Inflammatory macrophage (primary cell): Measurements from ENCODE around the gene ZNHIT2.

ENCODE experiments used
- DNase-seq, 2 donors: peaks; one replicate each; pipeline ENCODE4 v3.0.0-alpha.2; 2020 to 2022

ZNHIT2 gene

DNA sequence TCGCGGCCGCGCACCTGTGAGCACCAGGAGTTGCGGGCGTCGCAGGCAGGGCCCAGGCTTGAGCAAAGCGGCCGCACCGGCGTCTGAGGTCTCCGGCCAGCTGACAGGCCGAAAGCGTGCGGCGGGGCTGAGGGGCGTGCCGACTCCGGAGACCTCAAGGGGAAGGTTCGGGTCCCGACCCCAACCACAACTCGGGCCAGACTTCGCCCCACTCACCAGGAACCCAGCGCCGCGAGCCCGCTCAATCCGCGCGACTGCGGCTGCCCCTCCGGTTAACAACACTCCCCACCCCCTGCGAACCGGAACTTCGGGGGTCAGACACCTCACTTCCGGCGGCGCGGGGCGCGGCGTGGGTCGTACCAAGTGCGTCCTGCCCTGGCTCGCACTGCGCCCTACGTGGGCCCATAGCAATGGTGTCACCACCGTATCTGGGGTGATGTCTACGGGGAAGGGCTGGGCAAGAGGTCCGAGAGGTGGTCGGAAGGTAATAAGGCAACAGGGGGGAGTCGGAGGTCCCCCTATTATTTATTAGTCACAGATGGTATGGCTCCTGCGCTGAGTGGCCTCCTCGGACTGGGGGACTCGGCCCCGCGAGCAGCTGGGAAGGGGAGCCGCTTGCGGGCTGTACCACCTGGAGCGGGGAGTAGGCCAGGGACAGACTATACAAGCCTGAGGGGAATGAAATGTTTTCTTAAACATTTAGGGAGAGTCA is 16.9 kb upstream of the ZNHIT2 start, which contains the start of gene SYVN1:
SYVN1 (minus strand) TSS at position 280 of the 712 bp plus-strand sequence. CDS start 918 bp downstream, outside the sequence.
- DNase-seq = peak; percentile 89 to 95

DNA sequence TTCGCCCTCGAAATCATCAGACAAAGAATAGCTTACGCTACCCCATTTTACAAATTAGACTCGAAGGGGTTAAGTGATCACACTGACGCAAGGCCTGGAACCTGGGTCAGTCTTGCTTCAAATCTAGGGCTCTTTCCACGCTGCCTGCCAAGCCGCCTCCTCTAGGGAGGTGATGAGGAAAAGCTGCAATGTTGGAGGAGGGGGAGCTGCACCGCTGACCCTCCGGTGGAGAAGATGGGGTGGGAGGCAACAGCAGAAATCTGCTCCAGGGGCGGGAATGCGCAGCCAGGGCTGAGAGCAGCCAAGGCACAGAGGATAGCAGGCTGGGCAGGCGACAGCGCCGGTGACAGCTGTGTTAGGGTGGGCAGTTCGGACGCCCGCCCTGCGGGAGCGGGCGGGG is 16.2 kb upstream of the ZNHIT2 start:
- no peak for DNase-seq

DNA sequence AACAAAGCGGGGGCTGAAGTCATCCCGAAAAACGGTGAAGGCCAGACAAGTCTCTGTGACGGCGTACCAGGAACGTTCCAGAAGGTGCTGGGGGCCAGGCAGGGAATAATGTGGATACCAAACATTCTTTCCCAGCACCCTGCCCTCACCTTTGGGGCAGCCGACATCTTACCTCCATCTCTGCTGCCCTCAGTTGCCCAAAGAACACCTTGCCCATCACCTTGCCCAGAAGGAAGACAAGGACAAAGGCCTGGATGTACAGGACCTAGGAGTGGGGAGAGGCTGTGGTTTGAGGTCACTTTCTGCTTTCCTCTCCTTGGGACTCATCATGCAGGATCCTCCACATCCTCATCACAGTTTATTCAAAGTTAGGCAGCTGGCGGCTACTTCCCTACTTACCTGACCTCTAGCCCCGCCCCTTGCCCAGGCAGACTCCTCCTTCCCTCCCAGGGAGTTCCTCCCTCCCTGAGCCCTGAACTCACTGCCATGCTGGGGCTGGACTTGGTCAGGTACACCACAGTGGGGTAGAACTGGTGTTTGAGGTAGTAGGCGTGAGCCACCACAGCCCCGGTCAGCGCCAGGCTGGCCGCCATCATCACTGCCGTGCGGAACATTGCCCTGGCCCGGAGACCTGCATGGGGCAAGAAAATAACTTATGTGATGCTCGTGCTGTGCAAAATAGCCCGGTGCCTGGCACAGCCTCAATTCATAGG is 15.6 kb upstream of the ZNHIT2 start:
- DNase-seq = peak in 1 of 2 donors; percentile 50

DNA sequence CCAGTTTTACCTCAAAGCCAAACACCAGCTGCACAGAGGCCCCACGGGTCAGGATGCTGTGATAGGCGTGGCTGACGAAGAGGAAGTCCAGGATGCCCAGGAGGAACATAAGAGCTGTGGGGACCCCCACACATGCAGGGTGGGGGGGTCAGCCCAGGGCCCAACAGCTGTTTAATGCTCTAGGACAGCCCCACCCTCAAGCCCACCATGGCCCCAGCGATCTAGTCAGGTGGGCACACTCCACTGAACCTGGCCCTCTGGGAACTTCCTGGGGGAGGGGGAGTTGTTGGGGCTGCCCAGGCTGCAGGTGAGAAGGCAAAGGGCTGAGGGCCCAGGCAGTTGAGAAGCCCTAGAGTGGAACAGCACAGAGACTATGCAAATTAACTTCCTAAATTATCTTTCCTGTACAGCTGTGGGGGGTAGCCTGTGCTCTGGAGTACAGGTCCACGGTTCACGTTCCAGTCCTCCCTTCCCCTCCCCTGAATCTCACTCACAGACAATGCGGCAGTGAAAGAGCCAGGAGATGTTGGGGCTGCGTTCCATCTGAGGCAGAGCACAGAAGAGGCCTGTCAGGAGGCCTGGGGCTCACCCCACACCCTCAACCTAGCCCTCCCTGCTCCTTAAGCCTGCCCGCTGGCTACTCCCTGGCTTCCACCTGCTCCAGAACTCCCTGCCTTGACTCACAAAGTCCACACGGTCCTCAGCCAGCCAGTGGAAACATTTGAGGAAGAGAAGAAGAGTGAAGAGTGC is 14.9 kb upstream of the ZNHIT2 start:
- DNase-seq = no peak

DNA sequence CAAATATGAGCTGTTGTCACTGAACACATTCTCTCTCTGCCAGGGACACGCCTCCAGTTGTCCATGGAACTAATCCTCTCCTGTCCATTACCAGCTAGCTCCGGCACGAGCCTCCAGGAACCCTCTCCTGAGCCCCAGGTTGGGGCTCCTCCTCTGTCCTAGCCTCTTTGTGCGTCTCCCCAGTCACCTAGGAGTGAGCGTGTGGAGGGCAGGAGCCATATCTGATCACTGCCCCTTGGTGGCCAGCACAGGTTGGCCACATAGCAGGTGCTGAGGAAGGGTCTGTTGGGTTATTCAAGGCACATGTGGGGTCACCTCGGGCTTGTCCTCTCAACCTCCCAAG is 14.4 kb upstream of the ZNHIT2 start:
- DNase-seq = no peak

DNA sequence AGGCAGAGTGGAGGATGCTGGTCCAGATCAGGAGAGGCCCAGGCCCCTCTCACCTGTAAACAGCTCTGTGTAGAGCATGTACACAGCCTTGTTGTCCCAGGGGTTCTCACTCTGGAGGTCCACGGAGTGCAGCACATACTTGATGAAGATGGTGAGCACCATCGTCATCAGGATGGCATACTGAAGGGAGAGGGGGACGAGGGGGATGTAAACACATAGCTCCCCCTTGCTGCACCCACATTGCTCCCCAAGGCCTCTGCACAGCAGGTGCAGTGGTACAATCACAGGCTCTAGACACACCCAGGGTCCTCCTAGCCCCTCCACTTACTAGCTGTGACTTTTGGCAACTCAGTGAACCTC is 13.9 kb upstream of the ZNHIT2 start:
- no peak for DNase-seq

DNA sequence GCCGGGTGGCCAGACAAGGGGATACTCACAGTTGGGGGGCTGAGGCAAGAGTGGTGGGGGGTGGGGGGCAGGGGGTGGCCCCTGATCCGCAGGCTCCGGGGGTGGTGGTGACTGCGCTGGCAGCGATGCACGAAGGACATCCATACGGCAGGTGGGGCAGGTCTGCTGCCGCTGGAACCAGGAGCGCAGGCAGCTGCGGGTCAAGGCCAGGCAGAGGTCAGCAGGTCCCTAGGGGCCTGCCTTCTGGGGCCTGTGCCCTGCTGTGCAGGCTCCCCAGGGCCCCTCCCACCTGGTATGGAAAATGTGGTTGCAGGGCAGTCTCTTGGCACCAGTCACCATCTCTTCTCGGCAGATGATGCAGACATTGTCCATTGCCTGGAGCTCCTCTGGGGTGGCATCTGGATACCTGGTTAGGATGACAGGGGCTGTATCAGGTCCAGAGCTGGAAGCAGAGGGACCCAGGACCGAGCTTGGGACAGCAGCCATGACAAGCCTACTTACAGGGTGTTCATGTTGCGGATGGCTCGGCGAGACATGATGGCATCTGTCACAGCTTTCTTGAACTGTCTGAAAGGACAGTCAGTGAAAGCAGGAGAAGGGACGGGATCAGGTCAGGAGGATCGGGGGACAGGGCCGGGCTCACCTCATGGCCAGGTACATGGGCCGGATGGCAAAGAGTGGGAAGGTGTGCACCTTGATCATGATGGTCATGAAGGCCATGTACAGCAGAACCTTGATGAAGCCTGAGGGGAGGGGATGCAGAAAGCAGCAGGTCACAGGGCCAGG is 13.3 kb upstream of the ZNHIT2 start:
- DNase-seq = no peak

DNA sequence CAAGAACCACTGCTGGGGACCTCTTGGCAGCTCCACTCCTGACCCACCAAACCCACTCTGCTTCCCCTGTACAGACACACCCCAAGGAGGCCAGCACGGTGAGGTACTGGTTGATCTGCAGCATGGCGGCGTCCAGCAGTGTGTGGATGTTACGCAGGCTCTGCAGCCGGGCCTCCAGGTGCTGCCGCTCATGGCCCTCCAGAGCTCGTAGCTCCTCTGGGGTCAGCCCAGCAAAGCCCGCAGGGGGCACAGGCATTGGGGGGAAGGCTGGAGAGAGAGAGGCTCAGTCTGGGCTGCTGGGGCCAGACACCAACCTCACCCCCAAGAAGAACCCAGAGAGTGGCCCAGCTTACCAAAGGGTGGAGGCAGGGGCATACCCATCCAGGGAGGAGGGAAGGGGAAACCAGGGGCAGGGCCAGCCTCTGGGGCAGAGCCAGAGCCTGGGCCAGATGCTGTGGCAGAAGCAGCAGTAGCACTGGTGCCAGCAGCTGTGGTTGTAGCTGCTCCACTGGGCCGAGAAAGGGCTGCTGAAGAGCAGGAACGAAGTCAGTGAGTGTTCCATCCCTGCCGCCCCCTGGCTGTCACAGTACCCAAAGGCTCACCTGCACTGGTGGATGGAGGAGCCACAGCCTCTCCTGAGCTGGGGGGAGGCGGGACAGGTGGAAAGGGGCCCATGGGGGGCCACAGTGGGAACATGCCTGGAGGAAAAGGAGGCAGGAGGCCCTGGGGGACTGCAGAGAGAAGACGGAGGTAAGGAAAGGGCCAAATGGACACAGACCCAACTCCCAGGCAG is 12.3 kb upstream of the ZNHIT2 start:
- no peak for DNase-seq

DNA sequence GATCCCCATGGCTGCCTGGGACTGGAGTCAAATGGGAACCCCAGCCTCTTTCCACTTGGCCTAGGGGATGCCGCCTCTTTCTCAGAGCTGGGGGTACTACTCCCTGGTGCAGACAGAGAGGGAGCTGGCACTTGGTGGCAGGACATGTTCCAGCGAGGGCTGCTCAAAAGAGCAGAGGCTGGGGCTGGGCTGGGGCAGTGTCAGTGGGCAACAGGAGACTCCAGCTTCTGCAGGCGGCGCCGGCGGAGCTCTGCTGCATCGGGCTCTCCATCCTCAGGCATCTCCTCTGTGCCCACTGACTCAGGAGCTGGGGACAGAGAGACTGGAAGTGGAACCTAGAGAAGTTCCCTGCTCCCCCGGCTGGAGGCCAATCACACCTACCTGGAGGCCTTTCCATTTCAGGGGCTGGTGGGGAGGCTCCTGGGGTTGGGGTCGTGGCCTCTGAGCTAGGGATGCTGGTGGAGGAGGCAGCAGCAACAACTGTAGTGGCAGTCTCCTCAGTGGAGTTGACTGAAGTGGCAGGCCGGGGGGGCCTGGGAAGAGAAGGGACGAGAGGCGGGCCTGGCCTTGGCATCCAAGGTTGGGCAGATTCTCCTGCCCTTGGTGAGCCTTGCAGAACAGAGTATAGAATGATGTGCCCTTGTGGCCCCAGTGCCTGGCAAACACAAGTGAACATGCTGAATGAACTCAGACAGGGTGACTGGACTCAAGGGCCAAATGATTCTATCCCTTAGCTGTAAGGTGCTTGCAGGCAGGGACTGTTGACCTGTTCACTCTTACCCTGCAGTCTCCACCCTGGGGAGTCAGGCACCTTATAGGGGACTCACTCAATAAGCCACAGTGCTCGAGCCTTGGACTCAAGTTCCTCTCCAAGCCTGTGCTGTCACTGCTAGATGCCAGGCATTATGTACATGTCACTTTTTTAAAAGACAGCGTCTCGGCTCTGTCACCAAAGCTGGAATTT is 11.0 kb upstream of the ZNHIT2 start:
- DNase-seq = no peak

DNA sequence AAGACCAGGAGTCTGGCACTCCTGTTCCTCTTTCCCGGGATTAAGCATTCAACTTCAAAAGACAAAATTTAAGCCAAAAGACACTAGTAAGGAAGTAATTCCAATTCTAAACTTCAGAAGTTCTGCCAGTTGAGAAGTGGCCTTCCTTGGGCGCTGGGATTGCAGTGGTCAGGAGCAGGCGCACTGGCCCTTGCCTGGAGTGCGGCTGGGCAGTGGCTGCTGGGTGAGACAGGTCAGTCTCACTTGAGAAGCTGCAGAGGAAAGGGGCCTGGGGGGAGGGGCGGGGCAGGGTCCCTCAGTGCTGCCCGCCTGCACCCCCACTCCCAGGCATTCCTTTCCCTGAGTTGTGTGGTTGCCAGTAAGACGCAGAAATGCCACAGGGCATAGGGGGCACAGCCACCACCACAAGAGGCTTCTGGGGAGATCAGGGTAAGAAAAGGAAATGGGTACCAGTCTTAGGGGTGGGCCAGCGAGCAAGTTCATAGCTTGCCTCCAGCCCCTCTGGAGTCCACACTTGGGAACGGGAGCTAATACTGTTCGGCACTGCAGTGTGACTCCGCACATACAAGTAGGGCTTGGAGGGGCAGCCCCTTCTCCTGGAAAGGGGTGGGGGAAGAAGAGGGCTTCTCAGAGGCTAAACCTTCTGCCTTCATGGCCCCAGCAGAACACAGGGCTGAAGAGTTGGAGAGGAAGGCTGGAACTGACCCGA is 10.1 kb upstream of the ZNHIT2 start:
- no peak for DNase-seq

DNA sequence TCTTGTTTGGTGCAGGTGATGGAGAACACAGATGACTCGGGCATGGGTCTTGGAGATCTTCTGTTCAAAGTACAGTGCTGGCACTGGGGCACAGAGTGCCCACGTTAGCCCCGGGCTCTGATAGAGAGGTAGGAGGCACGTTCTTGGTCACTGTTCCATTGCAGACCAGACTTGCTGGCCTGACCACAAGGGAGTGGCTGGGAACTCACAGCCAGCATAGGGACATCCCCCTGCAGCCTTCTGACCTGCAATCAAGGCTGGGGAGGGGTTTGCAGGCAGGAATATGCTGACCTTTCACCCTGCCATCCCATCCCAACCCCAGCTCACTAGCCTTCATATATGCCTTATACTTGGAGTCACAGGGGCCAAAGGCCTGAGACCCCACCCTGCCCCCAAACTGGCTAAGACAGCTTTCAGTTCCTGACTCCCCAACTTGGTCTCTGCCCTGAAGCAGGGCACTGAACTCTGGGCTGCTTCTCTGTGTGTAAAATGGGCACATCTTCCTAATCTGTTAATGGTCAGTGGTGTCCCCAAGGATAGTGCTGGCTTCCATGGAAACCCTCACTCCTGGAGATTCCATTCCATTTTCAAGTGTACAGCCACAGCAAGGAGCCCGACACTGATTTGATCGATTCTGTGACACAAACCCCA is 9.2 kb upstream of the ZNHIT2 start:
- DNase-seq = no peak

DNA sequence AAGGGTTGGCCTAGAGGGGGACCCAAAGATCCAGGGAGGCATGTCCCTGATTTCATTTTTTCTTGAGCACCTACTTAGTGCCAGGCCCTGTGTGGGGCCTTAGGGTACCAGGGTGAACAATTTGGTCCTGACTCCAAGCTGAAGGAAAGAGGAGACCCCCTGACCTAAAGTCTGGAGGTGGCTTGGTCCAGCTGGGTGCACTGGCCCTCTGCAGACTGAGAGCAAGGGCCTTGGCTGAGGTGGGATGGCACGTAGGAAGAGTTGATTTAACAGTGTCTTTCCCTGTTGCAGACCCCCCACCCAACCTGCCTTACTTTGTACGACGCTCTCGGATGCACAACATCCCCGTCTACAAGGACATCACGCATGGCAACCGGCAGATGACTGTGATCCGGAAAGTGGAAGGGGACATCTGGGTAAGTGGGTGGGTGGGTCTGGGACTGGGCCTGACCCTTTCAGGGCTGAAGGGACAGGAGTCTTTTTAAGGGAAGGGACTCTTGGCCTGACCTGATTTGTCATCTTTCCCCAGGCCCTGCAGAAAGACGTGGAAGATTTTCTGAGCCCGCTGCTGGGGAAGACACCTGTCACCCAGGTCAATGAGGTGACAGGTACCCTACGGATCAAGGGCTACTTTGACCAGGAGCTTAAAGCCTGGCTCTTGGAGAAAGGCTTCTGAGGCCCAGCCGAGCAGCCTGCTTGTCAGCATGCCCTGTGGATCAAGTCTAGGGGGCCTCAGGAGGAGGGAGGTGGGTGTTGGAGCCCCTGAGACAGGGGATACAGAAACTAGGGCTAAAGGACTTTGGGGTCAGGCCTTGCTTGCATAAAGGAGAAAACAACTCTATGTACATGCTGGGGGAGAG is 7.9 kb upstream of the ZNHIT2 start:
- DNase-seq = no peak

DNA sequence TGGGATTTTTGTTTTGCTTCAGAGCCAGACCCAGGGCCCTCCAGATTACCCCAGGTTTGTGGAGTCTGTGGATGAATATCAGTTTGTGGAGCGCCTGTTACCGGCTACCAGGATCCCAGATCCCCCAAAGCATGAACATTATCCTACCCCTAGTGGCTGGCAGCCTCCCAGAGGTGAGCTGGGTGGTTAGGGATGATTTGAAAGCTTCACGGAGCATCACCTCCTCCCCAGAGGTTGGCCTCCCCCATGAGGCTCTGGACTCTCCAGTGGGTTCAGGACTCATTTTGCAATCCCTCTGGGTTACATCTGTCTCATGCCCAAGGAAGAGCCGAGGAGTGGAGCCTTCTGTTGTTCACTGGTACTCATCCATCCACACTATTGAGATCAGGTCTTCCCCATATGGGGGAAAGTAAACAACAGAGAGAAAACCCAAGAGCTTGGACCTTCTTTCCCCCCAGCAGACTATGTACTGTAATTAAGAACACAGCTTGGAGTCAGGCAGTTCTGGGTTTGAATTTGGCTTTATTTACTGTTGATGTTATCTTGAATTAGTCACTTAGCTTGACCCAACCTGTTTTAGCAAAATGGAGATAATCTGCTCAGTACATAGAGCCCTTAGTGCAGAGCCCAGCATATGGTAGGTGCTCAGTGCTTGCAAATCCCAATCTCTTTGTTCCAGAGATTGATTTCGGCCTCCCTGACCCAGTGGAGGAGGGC is 7.1 kb upstream of the ZNHIT2 start:
- no peak for DNase-seq

DNA sequence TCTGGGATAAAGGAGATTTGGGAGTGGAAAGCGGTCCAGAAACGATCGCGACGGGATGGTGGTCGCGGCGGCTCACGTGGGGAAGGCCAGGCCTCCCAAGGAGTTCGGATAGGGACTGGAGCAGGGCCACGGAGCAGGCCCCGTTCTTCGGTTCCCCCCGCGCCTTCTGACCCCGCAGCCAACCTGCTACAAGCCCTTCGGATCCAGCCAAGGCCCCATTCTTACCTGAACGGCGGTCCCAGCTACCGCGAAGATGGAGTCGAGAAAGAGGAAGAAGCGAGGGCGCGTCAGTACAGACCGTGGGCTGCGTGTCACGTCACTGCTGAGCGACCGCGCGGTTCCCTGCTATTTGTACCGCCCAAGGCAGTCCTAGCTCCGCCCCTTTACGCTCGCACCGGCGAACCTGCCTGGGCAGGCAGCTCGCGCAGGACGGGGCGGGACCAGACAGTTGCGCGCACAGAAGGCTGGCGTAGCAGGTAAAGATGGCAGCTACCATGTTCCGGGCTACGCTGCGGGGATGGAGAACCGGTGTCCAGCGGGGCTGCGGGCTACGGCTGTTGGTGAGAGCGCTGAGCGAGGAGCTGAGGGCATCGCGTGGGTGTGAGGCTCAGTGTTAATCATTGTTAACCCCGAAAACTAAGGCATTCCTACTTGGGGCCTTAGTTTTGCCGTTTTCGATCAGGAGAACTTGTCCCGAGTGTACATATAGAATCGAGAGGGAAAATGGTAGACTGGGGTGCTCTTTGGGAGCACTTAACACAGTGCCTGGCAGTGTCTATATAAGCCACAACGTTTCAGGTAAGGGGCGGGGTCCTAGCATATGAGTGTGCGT is 4.6 kb upstream of the ZNHIT2 start, which contains the start of the genes FAU and MRPL49:
FAU (minus strand) TSS at position 270 of the 832 bp plus-strand sequence. CDS start 321 bp downstream, outside the sequence.
MRPL49 (plus strand) TSS at position 457 of the 832 bp plus-strand sequence; CDS start at position 483, 26 bp downstream.
- peak; percentile 99 for DNase-seq

DNA sequence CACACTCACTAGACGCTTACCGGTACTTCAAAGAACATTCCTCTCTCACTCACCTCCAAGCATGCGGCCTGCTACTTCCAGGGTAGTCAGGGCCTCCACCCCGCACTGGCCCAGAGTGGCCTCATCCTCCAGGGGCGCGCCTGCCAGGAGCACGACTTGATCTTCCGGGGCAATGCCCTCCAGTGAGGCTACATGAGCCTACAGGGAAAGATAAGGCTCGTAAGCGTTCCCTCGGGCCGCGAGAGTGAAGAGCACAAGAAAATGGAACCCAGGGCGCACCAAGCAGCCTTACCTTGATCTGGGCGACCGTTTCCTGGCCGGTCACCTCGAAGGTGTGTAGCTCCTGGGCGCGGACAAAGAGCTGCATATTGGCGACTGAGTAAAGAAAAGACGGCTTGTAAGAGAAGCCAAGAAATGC is 4.0 kb upstream of the ZNHIT2 start:
- peak in 1 of 2 donors; percentile 39 for DNase-seq

DNA sequence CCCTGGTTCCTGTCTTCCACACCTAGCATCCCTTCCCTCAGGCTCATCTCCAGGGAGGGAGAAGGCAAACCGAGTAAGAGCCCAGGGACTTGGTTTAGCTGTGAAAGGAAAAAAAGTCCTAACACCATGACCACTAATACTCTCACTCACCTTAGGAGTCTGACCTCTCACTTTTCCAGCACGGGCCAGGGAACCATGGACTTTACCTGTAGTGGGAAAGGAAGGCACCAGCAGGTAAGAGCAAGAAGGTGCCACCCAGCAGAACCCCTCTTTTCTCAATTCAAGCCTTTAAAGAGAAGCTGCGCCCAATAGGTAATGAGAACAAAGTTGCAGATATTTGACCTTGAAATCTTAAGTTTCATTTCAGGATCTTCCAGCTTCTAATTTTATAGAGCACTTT is 3.3 kb upstream of the ZNHIT2 start:
- no peak for DNase-seq

DNA sequence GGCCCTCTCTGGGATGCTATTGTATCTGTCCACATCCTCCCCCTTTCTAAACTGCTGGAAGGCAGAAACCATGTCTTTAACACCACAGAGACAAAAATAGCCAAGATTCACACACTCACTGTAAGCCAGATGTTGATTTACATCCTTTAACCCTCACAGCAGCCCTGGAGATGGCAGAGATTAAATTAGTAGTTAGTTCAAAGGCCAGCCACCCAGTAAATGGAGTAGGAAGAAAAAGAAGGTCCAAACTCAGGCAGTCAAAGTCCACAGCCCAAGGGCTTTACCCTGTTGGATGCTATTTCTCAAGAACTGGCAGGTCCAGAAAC is 2.1 kb upstream of the ZNHIT2 start:
- no peak for DNase-seq
